Tongue (tissue), 2 donors: Measurements from ENCODE around the gene VN1R5. TPM values are rescaled to one million over a fixed set of nuclear protein-coding genes. Genes with fewer than 3 reads are reported as not detected.
A peak's percentile ranks its signal among the peaks of the same experiment; 100 is the strongest.
"Not testable (repeated sequence)": the region's sequence is repeated elsewhere in the genome, so short reads cannot be mapped to it uniquely, and the experiment has no call there.

Experiments
- DNase-seq: peaks from one replicate; pipeline ENCODE4 v3.0.0-alpha.2; 2015
- total RNA-seq: library from RNA; depleted of rRNA; stranded (reverse); fragments of >200 nt; gene quantifications from one replicate; pipeline ENCODE4 v1.2.3, GENCODE V29; 2014

The VN1R5 gene
- total RNA-seq, result not detected

GRCh38 chr1:247255772-247256171, at the start of gene VN1R5:
Gene VN1R5, plus strand, starts transcription at chr1:247256072.
- not testable (repeated sequence) for DNase-seq

GRCh38 chr1:247209396-247209795, 46.5 kb upstream of the VN1R5 start:
- DNase-seq, result no peak

- no peak for DNase-seq
Observed at GRCh38 chr1:247210062-247210375, 45.9 kb upstream of the VN1R5 start.

- peak; percentile 98 for DNase-seq
Observed at GRCh38 chr1:247210376-247211117, 45.3 kb upstream of the VN1R5 start.

- DNase-seq, result no peak
Observed at GRCh38 chr1:247211339-247211738, 44.5 kb upstream of the VN1R5 start.

DNA sequence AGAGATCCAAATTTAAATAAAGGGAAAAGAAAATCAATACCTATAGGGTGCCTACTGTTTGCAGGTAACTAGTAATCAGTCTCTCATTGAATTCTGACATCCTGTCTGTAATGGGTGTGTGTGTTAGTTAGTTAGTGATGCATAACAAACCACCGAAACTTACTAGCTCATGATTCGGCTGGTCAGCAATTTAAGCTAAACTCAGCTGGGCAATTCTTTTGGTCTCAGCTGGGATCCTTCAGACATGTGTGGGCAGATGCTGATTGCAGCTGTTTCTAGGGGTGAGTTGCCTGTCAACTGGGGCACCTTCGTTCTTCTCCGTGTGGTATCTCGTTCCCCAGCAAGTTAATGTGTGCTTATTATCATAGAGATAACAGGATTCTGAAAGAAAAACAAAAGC, 43.9 kb upstream of the VN1R5 start:
- DNase-seq, result peak; percentile 51

DNA sequence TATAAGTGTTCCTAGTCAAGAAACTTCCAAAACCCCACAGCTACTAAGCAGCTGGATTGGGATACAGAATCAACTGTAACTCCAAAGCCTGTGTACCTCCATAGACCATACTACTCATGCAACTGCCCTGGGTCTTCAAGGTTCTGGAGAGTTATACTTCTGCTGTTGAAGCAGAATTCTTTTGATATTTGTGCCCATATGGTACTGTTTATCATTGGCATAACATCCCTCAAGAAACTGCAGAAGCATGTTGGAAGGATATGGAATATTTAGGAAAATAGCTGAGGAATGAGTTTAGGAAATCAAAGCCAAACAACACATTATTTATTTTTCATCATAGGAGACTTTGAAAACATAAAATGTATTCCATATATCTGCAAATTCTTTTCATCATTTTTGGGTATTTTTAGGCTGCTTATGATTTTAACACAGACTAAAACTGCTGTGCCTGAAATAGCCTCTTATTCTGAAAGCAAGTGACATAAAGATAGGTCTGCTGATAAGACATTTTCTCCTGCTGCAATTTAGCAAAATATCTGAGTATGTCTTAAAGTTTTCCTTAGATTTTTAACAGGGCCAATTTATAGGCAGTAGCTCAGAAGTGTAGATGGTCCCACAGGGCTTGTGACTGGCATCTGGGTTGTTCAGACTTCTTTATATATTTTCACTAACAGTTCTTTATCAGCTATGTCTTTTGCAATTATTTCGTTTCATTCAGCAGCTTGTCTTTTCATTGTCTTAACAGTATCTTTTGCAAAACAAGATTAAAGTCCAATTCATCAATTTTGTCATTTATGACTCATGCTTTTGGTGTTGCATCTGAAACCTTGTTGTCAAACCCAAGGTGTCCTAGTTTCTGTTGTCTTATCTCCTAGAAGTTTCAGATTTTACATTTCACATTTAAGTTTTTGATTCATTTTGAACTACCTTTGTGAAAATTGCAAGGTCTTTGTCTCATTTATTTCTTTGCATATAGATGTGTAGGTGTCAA, 43.0 kb upstream of the VN1R5 start:
- no peak for DNase-seq

GRCh38 chr1:247216261-247216660, 39.6 kb upstream of the VN1R5 start:
- peak; percentile 24 for DNase-seq

- DNase-seq, result no peak
Observed at GRCh38 chr1:247218121-247218651, 37.7 kb upstream of the VN1R5 start.

DNA sequence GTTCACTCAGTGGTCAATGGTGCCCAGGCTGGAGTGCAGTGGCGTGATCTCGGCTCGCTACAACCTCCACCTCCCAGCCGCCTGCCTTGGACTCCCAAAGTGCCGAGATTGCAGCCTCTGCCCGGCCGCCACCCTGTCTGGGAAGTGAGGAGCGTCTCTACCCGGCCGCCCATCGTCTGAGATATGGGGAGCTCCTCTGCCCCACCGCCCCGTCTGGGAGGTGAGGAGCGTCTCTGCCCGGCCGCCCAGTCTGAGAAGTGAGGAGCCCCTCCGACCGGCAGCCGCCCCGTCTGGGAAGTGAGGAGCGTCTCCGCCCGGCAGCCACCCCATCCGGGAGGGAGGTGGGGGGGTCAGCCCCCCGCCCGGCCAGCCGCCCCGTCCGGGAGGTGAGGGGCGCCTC, 35.6 kb upstream of the VN1R5 start:
- not testable (repeated sequence) for DNase-seq

- no peak for DNase-seq
Observed at GRCh38 chr1:247222840-247223239, 33.0 kb upstream of the VN1R5 start.

- DNase-seq, result no peak
Observed at GRCh38 chr1:247224822-247225221, 31.1 kb upstream of the VN1R5 start.

GRCh38 chr1:247228133-247228532, 27.7 kb upstream of the VN1R5 start:
- no peak for DNase-seq

GRCh38 chr1:247241691-247242090, 14.2 kb upstream of the VN1R5 start:
- no peak for DNase-seq

GRCh38 chr1:247243524-247244137, 12.2 kb upstream of the VN1R5 start:
- no peak for DNase-seq

- DNase-seq, result no peak
Observed at GRCh38 chr1:247246325-247247115, 9.4 kb upstream of the VN1R5 start.

- no peak for DNase-seq
Observed at GRCh38 chr1:247247568-247247967, 8.3 kb upstream of the VN1R5 start.

GRCh38 chr1:247266053-247266452, 10.2 kb downstream of the VN1R5 start:
- no peak for DNase-seq

DNA sequence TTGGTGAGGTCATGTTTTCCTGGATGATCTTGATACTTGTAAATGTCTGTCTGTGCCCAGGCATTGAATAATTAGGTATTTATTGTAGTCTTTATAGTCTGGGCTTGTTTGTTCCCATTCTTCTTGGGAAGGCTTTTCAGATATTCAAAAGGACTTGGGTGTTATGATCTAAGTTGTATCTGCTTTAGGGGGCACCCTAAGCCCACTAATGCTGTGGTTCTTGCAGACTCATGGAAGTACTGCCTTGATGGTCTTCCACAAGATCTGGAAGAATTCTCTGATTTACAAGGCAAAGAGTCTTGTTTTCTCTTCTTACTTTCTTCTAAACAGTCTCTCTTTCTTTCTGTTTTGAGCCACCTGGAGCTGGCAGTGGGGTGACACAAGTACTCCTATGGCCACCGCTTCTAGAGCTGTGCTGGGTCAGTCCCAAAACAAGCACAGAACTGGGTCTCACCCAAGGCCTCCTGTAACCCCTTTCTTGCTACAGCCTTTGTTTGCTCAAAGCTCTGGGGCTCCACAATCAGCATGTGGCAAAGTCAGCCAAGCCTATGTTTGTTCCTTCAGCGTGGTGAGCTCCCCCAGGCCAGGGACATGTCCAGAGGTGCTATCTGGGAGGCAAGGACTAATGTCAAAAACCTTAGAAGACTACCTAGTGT, 12.6 kb downstream of the VN1R5 start:
- DNase-seq, result no peak

GRCh38 chr1:247269133-247269532, 13.3 kb downstream of the VN1R5 start:
- no peak for DNase-seq

DNA sequence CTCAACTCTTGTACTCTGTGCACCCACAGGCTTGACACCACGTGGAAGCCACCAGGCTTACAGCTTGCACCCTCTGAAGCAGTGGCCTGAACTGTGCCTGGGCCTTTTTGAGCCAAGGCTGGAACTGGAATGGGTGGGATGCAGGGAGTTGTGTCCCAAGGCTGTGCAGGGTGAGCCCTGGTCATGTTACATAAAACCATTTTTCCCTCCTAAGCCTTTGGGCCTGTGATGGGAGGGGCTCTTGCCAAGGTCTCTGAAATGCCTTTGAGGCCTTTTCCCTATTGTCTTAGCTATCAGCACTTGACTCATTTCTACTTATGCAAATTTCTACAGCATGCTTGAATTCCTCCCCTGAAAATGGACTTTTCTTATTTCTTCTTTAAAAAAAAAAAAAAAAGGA, 14.1 kb downstream of the VN1R5 start:
- DNase-seq, result no peak
